Cardiac fibroblast (primary cell): ENCODE measurements around the gene TEAD4.

Experiments used
- DNase-seq, 2 donors: peaks; one replicate each; pipeline versions ENCODE4 v3.0.0 to v3.0.0-alpha.2; 2010; ENCODE audit warnings: low read depth in 2 of 2
- H3K4me3 ChIP-seq, 2 donors: replicated peaks in 1 of 2; 1 replicate in 1 of 2; 2 replicates in 1 of 2; pipeline ENCODE4 v1.5.1; 2011; ENCODE audit warnings: low read depth in 2 of 2, low read length in 2 of 2, mild to moderate bottlenecking in 2 of 2, moderate library complexity in 1 of 2
- CTCF ChIP-seq: IDR thresholded peaks from one replicate; pipeline ENCODE4 v1.5.1; 2011; ENCODE audit warnings: low read depth, mild to moderate bottlenecking, low read length, inconsistent platforms

TEAD4 gene

GRCh38 chr12:2941524-2941923, 17.7 kb upstream of the TEAD4 start:
- TF ChIP-seq CTCF, result no peak
- DNase-seq, result no peak
- H3K4me3 ChIP-seq, result no peak overlapping the region

GRCh38 chr12:2944401-2945047, 14.7 kb upstream of the TEAD4 start:
- no peak overlapping the region for H3K4me3 ChIP-seq
- peak; percentile 23 to 55 for DNase-seq
- peak; percentile 76 for TF ChIP-seq CTCF

GRCh38 chr12:2949411-2949810, 9.8 kb upstream of the TEAD4 start:
- TF ChIP-seq CTCF, result no peak
- H3K4me3 ChIP-seq, result no peak overlapping the region
- DNase-seq, result no peak

- TF ChIP-seq CTCF, result no peak
- DNase-seq, result no peak
- H3K4me3 ChIP-seq, result no peak overlapping the region
Measured at GRCh38 chr12:2955888-2956287, 3.3 kb upstream of the TEAD4 start.

- DNase-seq, result no peak
- no peak for TF ChIP-seq CTCF
Measured at GRCh38 chr12:2957816-2958431, 1.3 kb upstream of the TEAD4 start.

GRCh38 chr12:2958432-2959191, 585 bp upstream of the TEAD4 start:
- peak; percentile 67 to 75 for DNase-seq
- H3K4me3 ChIP-seq, result peak overlapping the region; percentile 72 to 75
- TF ChIP-seq CTCF, result no peak

More at GRCh38 chr12:2957816-2958431, 1.3 kb upstream of the TEAD4 start:
- H3K4me3 ChIP-seq, result peak overlapping the region; percentile 72 to 75
